GM19395 (cell line): ENCODE measurements around the gene CSNK1G1.
A peak's percentile ranks its signal among the peaks of the same experiment; 100 is the strongest.

Source experiments
- ATAC-seq: cut with Tn5 transposase; IDR thresholded peaks from one replicate; pipeline ENCODE4 v1.9.1; 2021; ENCODE audit warnings: mild to moderate bottlenecking, moderate library complexity; ENCODE audit not compliant: unreplicated experiment

Gene CSNK1G1

DNA sequence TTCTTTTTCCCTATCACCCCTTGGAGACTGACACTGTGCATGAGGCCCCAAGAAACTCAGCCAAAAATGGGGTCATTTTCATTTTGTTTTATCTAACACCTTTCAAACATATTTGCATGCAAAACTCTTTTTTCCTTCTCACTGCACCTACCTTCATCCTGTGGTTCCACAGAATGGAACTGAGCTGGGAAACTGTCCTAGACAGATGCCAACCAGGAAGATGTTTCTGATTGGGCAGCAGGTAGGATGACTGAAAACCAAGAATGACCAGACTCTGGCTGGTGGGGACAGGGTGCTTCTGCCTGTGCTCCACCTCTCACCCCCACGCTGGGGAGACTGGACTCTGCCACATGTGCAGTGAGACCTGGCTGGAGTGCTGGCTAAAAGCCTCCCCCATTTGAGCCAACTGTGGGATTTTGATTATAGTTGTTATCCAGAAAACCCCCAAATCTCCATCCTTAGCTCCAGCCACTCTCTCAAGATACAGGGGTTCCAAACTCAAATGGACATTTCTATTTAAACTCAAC lies 198.3 kb downstream of the CSNK1G1 start:
- no peak for ATAC-seq

DNA sequence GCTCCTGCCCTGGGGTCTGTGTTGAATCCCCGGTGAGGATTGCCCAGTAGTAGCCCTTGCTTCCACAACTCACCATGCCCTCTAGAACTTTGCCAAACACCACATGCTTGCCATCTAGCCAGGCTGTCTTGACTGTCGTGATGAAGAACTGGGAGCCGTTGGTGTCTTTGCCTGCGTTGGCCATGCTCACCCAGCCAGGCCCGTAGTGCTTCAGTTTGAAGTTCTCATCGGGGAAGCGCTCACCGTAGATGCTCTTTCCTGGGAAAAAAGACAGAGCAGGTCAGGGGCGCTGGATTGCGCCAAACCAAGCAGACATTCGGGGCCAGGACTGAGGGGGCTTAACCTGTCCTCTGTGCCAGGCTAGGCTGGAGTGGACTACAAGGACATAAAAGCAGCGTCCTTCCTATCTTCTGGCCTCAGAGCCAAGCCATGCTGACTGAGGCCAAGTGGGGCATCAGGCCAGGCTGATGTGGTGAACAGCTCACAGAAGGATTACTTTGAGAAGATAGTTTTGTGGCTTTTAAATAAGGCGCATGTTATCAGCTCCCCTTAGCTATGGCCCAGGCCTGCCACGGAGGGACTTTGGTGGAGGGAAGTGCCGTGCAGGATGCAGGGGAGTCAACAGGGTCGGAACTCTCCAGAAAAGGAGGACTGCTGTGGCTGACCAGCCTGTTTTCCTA lies 199.2 kb downstream of the CSNK1G1 start:
- no peak for ATAC-seq

DNA sequence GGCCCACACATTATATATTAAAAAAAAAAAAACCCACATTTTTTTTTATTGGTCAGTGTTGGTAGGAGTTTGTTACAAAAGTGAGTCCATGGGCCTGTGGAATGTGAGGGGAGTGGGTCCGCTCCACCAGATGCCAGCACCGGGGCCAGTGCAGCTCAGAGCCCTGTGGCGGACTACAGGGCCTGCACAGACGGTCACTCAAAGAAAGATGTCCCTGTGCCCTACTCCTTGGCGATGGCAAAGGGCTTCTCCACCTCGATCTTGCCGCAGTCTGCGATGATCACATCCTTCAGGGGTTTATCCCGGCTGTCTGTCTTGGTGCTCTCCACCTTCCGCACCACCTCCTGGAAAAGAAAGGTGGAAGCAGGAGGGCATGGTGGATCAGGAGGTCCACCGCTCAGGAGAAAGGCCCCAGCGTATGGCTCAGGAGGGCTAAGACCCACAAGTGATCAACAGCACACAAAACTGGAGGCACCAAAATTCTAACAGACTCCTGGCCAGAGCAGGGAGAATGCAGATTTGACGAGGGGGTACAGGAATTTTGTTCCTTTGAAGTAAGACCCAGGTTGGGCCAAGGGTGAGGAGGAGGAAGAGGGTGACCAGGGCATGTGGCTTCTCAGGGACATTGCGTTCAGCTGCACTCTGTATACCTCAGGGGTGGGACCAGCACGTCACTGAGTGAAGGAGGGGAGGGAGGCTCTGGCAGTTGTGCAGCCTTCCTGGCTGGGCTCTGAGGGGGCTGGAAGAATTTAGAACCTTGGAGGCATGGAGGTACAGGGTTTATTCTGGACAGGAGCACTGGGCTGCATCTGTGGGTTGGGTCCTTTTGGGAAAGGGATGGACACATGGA lies 199.9 kb downstream of the CSNK1G1 start:
- no peak for ATAC-seq

DNA sequence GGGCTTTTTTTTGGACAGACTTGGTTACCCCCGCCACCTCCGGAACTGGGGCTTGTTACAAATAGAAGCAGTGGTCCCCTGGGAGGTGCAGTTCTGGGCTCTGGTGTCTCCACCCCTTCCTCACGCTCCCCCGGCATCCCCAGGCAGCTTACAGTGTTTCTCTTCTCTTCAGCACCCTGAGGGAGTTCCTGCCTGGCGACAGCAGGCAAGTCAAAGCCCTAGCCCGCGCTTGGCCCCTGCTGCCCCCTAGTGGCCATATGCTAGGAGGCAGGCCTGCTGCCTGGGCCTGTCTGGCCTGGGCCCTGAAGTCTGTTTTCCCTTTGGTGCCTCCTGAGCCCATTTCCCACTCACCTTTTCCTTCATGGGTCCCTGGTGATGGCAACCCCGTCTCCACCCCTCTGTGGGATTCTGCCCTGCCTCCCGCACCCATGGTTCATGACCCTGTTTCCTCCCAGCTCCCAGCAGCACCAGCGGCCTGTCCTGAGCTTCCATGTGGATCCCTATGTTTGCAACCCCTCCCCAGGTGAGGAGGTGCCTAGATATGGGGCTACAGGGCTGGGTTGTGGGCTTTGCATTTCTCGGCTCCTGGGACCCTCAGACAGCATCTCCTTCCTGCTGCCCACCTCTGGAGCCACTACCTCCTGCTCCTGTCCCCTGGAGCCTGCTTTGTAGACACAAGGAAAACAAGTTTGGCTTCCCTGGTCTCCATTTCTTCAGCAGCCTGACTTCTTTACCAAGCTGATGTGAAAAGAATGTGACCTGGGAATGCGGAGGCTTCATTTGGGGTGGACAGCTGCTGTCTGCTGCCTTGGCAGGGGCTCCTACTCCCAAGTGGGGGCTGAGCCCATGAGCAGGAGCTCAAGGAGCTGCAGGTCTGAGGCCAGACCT lies 202.2 kb downstream of the CSNK1G1 start:
- ATAC-seq: peak; percentile 64

DNA sequence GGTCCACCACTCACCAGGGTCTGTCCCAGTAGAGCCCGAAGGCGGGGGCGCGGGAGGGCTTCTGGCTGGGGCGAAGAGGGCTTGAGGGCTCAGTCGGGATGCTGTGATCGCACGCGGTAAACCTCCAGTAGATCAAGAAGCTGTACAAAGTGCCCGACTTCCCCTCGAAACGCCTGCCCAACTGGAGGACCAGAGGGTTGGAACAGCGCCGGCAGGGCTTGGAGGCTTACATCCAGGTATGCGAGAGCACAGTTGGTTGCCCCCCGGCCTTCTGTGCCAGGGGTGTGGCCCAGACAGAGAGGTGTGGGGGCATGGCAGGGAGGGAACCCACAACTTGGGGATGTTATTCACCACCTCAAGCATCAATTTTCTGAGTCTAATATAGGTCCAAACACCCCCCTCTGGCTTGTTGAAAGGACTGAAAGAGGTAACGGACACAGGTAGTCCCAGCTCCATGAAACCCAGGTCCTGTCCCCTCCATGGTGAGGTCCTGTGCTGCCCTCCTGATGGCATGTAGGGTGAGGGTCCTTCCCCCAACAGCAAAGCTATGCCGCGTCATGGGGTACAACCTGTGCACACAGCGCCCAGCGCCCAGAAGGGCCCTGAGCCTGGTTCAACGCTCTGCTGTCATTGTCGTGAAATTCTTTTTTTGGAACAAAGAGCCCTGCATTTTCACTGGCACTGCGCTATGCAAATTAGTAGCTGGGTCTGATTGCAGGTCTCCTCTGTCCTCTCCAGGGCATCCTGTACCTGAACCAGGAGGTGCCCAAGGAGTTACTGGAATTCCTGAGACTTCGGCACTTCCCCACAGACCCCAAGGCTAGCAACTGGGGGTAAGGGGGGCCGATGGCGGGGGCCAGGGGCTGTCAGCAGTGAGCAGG lies 203.2 kb downstream of the CSNK1G1 start:
- no peak for ATAC-seq

DNA sequence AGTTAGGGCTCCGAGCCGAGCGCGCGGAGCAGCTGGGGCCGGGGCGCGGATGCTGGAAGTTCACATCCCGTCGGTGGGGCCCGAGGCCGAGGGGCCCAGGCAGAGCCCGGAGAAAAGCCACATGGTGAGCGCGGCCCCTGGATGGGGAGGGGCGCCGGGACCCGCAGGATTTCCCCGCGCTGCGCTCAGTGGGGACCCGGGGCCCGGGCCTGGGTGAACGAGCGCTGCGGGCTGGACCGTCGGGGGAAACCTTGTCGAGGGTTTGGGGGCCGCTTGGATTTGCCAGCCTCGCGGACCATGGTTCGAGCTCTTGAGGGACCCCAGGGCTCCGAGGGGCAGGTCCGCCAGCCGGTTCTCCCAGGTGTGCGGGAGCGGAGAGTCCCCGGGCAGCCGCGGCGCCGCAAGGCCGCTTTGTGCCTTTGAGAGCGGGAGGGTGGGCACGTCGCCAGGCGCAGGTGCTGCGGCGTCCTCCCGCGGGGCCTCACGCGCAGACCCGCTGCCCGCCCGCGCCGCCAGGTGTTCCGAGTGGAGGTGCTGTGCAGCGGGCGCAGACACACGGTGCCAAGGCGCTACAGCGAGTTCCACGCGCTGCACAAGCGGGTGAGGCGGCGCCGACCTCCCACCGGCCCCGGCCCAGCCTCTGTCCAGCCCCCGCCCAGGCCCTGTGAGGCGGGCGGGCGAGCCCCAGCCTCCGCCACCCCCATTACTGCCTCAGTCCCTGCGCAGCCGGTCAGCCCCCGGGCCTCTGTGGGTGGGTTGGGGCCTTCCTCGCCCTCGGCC lies 204.1 kb downstream of the CSNK1G1 start, which contains the start of gene SNX22:
Gene SNX22 (plus strand): TSS at position 5 of the 780 bp plus-strand sequence. CDS start 45 bp downstream, at position 50.
- ATAC-seq: peak; percentile 3

DNA sequence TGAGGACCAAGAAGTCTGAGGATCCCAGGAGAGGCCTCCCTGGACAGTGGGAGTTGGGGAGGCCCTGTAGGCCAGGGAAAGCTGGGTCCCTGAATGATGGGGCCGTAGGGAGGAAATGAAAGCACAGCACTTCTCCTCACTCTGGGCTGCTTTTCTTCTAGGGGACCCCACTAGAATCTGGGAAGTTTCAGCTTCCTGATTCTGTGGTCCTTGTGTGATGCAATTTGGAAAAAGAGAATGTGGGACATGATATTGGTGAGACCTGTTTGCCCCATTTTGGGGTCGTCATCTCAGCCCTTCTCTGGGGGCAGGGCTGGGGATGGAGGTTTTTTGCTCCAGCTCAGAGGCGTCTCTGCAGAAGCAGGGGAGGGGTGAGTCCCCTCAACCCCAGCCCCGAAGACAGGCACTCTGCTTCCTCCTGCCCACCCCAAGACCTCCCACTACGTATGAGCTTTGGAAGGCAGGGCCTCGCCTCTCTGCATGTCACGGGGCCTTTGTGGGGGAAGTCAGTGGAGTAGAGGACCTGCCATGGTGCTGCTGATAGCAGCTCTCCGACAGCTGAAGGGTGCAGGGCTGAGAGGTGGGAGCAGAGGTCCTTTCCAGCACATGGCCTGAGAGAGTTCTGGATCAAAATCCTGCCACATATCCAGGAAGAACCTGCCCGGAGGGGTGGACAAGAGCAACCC lies 205.9 kb downstream of the CSNK1G1 start:
- no peak for ATAC-seq

DNA sequence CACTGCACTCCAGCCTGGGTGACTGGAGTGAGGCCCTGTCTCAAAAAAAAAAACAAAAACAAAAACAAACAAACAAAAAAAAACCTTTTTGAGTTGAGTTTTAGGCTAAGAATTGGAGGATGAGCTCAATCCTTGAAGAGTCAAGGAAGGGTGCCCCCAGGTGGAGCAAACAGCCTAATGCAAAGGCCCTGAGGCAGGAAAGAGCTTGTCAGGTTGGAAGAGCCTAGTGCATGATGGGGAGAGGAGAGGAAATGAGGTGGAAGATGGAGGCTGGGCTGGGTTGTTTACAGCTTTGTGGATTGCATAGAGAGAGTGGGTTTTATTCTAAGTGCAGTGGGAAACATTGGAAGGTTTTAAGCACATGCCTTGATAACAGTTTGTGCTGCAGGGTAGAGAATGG lies 206.5 kb downstream of the CSNK1G1 start:
- no peak for ATAC-seq

DNA sequence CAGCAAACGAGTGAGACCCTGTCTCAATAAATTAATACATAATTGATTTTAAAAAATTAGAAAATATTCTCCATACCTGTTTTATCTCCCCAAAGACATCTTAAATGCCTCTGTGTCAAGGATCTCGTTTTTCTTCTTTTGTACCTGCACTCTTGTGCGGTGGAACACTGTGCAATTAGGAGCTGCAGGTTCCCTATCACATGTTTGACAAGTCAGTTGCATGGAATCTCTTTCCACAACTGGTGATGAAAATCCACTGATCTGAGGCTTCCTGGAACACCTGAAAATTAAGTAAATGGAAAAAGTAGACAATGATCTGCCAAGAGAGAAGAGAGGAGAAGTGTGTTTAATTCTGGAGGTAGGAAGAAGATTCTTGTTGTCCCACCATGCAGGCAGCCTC lies 207.4 kb downstream of the CSNK1G1 start:
- ATAC-seq: no peak

DNA sequence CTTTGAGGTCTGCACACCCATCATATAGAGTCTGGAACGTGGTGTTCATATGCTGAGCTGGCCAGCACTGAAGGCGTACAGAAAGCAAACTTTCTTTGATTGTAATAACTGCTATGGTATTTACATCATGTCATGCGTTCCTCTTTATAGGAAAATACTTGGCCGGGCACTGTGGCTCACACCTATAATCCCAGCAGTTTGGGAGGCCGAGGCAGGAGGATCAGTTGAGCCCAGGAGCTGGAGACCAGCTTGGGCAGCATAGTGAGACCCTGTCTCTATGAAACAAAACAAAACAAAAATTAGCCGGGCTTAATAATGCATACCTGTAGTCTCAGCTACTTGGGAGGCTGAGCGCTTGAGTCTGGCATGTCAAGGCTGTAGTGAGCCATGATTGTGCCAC lies 207.8 kb downstream of the CSNK1G1 start:
- no peak for ATAC-seq

DNA sequence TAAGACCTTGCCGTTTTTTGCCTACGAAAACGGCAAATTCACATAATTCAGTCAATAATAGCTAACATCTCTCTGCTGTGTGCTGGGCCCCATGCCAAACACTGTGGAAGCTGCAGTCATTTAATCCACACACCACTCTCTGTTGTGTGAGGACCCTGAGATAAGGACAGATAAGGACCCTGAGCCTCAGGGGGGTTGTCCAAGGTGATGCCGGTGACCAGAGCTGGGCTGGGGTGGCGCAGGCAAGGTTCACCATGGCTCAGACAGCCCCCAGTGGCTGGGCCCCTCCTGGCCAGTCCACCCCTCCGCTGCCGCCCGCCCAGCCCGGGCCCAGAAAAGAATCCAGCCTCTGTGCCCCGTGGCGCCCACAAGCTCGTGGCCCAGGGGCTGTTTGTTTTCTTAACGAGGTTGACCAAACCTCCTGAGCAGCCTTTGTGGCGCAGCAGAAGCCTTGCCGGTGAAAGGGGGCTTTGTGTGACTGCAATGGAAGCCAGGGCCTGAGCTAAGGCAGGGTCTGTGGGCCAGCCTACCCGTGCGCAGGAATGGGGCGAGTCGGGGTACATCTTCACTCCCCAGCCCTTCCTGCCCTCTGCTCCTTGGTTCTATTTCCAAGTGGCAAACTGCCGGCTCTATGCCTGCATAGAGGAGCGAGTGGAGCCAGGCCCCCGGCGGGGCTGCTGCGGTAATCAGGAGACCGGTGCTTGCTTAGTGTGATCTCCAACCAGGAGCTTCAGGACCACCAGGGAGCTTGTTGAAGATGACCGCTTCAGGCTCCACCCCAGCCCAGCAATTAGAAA lies 208.9 kb downstream of the CSNK1G1 start:
- ATAC-seq: no peak

DNA sequence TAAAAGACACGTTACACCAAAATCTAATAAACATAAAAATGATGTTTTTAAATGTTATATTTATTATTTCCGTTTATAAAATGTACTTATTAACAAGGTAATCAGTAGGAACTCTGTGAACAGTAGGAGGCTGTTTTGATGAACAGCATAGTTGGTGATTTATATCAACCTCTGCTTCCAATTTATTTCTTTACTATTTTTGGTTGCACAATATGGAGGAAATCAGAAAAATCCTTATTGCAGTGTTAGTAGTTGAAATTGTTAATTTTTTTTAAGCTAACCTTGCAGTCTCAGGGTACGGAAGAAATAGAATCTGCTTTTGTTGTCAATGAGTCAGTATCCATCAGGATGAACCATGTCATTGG lies 209.5 kb downstream of the CSNK1G1 start:
- ATAC-seq: no peak

DNA sequence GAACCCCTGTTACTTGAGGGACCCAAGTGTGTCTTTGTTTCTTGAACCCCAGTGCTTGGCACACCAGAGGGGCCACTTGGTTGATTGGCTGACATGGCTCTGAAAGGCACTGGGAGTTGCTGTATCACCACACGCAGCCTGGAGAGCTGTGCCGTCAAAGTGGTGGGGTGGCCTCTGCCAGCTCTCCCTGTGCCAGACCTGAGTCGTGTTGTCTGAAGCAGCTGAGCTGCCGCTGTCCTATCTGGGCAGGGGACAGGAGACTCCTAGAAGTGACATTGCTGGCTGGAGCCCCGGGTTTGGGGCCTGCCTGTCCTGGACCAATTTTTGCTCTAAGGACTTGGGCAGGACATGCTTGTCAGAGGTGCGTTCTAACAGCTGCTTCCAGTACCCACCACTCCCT lies 209.9 kb downstream of the CSNK1G1 start:
- no peak for ATAC-seq

DNA sequence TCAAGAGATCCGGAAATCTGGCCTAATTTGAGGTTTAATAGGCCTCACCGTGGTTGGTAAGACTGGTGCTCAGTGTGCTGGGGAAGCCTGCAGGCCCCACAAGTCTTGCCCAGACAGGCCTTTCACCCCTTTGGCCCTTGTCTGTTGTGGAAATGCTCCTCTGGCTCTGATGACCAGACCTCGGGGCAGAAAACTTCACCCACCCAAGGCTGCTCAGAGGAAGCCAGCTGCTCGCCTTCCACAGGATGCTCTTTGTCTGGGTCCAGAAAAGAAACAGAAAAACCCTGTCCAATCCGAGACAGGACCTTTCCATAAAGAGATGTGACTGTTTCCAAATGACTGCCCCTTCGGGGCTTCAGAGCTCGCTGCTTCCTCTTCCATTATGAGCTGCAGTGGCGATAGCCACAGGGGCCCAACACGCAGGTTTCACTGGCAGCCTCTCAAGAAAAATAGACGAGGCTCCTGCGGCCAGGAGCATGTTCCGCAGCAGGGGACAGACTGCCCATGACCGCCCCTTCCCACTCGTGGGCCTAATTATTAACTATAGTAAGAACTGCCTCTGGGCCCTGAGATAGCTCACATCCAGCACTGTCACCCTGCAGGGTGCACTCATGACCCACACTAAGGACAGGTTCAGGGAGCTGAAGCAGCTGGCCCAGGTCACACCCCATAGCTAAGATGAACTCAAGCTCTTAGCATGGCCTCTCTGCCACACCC lies 211.2 kb downstream of the CSNK1G1 start:
- ATAC-seq: peak; percentile 70

DNA sequence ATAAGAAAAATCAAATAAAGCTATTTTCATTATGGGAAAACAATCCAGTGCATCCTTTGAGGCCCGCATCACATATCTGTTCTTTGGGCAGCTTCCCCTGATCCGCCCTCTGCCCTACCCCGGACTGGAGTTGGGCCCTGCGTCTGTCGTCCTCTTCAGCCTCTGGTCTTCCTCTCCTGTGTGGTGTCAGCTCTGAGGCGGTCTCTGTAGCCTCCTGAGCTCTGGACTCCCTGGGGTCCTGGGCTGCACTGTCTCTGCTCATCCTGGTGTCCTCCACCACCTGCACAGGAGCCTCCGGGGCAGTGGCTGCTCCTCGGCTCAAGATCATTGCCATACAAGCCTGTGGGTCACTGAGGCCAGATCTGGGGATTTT lies 211.8 kb downstream of the CSNK1G1 start:
- ATAC-seq: peak; percentile 24

DNA sequence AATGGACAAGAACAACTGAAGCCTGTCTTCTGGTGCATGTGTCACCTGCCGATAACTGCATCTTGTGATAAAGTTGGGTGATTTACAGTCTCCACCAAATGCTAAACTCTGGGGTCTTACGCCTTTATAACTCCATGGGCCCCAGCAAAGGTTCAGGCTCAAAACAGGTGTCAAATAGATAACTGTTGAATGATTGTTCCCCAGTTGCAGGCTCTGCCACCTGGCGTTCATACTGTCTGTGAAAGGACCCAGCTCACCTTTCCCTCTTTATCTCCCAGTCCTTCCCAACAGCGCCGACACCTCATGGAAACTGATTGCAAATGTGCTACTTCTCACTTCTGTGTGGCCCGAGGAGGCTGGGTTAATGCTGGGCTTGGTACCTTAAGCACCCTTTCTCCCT lies 212.7 kb downstream of the CSNK1G1 start:
- ATAC-seq: no peak

DNA sequence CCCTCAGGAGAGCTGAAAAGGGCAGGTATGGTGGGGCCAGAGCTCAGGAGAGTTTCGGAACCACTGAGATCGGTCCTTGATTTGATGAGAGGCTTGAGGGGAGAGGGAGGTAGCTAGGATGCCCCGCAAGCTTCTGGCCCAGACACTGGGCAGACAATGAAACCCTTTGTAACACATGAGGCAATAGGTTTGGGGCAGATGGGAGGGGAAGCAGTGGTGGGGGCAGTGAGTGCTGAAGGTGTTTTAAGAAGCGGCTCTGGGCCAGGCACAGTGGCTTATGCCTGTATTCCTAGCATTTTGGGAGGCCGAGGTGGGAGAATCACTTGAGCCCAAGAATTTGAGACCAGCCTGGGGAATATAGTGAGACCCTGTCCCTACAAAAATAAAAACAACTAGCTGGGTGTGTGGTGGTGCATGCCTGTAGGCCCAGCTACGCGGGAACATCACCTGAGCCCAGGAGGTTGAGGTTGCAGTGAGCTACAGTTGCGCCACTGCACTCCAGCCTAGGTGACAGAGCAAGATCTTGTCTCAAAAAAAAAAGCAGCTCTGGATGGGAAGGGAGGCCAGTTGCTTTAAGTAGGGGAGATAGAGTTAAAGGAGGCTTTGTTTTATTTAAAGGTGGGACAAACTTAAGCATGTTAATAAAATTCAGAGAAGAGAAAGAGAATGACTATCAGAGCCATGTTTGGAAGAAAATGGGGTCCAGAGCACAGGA lies 214.0 kb downstream of the CSNK1G1 start:
- ATAC-seq: no peak
